ENCODE measurements around the gene KSR2.

GRCh38 chr12:117489671-117490070, 479.1 kb downstream of the KSR2 start:
- TF ChIP-seq GATA2 (IDR thresholded peaks at IDR 0.05; ENCODE audit: low read depth, low read length) (no peak), GATA3 (IDR thresholded peaks at IDR 0.05; ENCODE audit: low read depth, low read length) (no peak)
